GM19099 (cell line): ENCODE measurements around the gene CENPB.

Experiments
- POLR2A ChIP-seq: IDR thresholded peaks from 3 replicates; pipeline ENCODE4 v1.6.1; 2011; ENCODE audit warnings: low read depth; ENCODE audit not compliant: insufficient read length; ENCODE audit errors: extremely low read depth

CENPB gene

DNA sequence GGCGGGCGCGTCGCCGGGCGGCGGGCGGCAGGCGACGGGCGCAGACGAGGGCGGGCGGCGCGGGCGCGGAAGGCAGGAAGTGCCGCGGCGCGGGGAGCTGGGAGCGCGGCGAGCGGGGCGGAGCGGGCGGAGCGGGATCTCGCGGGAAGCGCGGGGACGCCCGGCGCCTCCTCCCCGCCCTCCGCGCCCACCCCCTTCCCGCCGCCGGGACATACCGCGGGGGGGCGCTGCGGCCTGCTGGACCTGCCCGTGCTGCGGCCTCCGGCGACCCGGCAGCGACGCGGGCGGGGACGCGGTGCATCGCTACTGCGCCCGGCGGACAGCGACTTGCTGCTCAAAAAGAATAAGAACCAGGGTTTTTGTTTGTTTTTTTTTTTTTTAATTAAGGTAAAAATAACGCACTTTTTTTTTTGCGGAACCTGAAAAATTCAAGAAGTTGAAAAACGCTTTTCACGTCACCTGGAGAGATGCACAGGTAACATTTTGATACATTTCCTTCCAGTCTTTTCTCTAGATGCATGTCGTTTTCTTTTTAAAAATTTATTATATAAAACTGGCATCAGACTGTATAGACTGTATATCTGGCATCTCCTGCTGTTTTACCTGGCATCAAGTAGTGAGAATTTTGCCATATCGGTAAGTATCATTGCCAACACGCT is at the start of gene CENPB:
Gene CENPB (minus strand): TSS at position 76 of the 659 bp plus-strand sequence. CDS start 257 bp downstream, outside the sequence.
- peak; percentile 67 for TF ChIP-seq POLR2A

GRCh38 chr20:3836132-3836531 is 49.6 kb upstream of the CENPB start:
- no peak for TF ChIP-seq POLR2A

GRCh38 chr20:3828798-3829197 is 42.3 kb upstream of the CENPB start:
- TF ChIP-seq POLR2A, result no peak

DNA sequence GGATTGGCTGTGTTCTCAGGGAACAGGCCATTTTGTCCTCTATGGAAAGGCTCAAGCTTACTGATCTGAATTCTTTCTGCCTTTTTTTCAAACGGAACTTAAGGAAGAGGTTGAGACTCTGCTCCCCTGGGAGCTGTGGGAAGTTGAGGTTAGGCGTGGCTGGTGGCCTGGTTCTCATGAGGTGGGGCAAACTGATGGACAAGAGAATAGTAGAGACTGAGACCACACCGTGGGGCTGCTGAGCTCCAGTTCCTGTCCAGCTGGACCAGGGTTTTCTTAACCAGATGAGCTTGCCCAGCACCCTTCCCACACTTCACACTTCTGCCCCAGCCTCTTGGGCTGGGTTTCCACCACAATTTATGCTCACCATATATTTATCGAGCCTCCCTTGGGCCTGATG is 39.9 kb upstream of the CENPB start:
- no peak for TF ChIP-seq POLR2A

GRCh38 chr20:3825526-3825925 is 39.0 kb upstream of the CENPB start:
- TF ChIP-seq POLR2A, result no peak

DNA sequence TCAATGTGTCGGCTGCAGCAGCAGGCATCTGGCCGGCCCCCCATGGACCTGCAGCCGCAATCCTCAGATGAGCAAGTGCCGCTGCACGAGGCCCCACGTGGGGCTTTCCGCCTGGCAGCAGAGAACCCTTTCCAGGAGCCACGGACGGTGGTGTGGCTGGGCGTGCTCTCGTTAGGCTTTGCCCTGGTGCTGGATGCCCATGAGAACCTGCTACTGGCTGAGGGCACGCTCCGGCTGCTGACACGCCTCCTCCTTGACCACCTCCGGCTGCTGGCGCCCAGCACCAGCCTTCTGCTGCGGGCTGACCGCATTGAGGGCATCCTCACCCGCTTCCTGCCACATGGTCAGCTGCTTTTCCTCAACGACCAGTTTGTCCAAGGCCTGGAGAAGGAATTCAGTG is 37.3 kb upstream of the CENPB start:
- no peak for TF ChIP-seq POLR2A

- TF ChIP-seq POLR2A, result no peak
Observed at GRCh38 chr20:3821996-3822395, 35.5 kb upstream of the CENPB start.

DNA sequence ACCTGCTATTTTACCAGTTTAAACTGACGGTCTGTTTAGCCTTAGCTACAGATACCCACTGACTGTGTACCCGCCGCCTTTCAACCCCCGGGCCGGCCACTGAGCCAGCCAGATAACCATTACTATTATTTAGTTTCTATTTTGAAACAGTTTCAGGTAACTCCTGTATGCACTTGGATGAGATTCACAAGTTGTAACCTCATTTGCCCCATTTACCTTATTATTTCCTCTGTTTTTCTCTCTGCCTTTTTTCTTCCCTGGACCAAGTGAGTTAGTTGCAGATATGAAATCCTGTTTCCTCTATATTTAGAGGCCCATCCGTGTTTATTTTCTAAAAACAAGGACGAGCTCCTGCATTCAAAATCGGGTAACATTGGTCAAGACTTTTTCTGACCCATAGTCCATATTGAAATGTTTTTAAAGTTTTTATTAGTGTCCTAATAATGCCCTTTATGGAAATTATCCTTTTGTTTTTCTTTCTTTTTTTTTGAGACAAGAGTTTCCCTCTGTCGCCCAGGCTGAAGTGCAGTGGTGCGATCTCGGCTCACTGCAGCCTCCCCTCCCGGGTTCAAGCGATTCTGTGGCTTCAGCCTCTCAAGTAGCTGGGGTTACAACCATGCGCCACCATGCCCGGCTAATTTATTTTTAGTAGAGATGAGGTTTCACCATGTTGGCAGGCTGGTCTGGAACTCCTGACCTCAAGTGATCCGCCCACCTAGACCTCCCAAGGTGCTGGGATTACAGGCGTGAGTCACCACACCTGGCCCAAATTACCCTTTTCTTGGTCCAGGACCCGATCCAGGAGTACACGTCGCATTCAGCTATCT is 34.6 kb upstream of the CENPB start:
- TF ChIP-seq POLR2A, result no peak

DNA sequence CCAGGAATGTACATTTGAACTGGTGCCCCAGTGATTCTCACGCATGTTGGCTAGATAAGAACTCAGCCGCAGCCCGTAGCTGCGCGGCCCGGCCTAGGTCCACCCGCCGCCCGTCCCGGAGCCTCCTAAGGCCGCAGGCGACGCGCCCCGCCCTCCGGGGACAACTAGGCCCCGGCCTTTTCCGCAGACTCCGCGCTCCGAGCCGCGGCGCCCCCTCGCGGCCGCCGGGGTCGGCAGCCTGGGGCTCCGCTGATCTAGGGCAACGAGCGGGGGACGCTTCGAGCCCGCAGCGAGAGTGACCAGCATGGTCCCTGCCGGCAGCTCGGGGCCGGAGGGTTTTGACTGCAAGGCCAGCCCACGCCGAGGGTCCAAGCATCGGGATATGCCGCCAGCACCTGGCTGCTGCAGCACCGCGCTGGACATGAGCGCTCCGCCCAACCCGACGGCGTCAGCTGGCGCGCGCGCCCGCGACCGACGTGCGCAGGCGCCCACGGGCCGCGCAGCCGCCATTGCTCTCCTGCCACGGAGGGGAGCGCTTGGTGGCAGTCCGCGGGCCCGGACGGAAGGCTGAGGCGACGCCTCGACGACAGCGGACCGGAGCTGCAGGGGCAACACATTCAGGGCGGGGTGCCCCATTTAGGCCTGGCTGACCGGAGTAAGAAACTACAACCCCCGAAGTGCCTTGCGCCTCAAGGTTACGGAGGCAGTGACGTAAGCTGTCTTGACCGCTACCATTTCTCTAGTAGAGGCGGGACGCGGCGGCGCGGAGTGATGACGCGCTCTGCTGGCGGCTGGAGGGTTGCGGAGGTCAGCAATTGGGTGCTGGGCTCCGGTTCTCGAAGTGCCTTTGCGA is 33.7 kb upstream of the CENPB start, which contains the start of gene AP5S1:
Gene AP5S1 (plus strand): TSS at position 500 of the 853 bp plus-strand sequence. CDS start 1,571 bp downstream, outside the sequence.
- peak; percentile 91 for TF ChIP-seq POLR2A

- no peak for TF ChIP-seq POLR2A
Observed at GRCh38 chr20:3819411-3820047, 33.0 kb upstream of the CENPB start.

GRCh38 chr20:3818155-3819151 is 31.9 kb upstream of the CENPB start:
- no peak for TF ChIP-seq POLR2A

DNA sequence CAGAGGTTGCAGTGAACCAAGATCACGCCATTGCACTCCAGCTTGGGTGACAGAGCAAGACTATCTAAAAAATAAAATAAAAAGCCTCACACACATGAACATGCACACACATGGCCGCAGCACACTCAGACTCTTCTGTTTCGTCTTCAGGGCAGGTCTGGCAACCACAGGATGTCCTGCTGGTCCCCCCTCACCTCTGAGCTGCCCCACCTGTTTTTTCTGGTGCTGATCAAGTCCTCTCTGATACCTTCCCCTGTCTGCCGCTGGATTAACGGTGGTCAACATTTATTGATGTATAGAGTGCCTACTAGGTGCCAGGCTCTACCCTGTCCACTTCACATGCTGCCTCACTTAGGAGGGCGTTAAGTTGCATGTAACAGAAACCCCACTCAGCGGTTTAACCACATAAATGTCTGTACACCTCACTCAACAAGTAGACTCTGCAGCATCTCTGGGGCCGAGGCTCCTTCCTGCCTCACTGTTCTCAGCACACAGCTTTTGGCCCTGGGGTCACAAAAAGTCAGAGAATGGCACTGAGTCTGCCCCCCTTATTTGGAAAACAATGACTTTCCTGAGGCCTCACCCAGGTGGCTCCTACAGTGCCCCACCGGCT is 29.3 kb upstream of the CENPB start:
- no peak for TF ChIP-seq POLR2A

DNA sequence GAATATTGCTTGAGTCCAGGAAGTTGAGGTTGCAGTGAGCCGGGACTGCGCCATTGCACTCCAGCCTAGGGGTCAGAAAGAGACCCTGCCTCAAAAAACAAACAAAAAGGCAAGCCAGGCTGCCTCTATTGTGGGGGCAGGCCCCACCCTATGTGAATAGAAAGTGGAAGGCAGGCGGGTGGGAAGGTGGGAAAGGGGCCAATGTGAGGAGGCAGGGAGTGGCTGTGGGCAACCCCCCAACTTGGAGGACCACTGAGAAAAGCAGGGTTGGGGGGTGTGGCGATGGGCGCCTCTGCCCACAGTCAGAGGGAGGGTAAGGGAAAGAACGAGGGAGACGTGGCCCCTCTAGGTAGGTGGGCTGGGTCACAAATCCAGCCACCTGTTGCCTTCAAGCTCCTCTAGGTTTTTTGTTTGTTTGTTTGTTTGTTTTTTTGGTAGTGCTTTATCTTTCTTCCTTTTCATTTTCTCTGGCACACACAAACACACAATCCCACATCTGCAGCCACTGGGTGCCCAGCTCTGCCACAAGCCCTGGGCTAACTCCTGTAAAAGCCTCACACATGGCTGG is 28.5 kb upstream of the CENPB start:
- TF ChIP-seq POLR2A, result no peak
